ENCODE data around the gene PIP5KL1.

Gene PIP5KL1

GRCh38 chr9:127968700-127969383 lies 38.3 kb upstream of the PIP5KL1 start:
- no peak for DNase-seq (ENCODE audit: low spot score)

- DNase-seq (ENCODE audit: low spot score), result no peak
These were observed 37.5 kb upstream of the PIP5KL1 start for GRCh38 chr9:127968042-127968441.

GRCh38 chr9:127967151-127967809 lies 36.7 kb upstream of the PIP5KL1 start:
- DNase-seq (ENCODE audit: low spot score), result no peak

GRCh38 chr9:127966416-127967150 lies 36.0 kb upstream of the PIP5KL1 start:
- DNase-seq (ENCODE audit: low spot score), result no peak

- no peak for DNase-seq (ENCODE audit: low spot score)
These were observed 35.4 kb upstream of the PIP5KL1 start for GRCh38 chr9:127965953-127966352.

- no peak for DNase-seq (ENCODE audit: low spot score)
These were observed 32.9 kb upstream of the PIP5KL1 start for GRCh38 chr9:127963359-127964064.

- no peak for DNase-seq (ENCODE audit: low spot score)
These were observed 32.4 kb upstream of the PIP5KL1 start for GRCh38 chr9:127963041-127963358.

GRCh38 chr9:127962278-127962677 lies 31.7 kb upstream of the PIP5KL1 start:
- no peak for DNase-seq (ENCODE audit: low spot score)

- DNase-seq (ENCODE audit: low spot score), result no peak
These were observed 31.1 kb upstream of the PIP5KL1 start for GRCh38 chr9:127961613-127962155.

GRCh38 chr9:127961155-127961490 lies 30.5 kb upstream of the PIP5KL1 start:
- no peak for DNase-seq (ENCODE audit: low spot score)

GRCh38 chr9:127960410-127961154 lies 30.0 kb upstream of the PIP5KL1 start:
- DNase-seq (ENCODE audit: low spot score), result no peak

GRCh38 chr9:127959841-127960409 lies 29.3 kb upstream of the PIP5KL1 start:
- no peak for DNase-seq (ENCODE audit: low spot score)

- no peak for DNase-seq (ENCODE audit: low spot score)
These were observed 28.8 kb upstream of the PIP5KL1 start for GRCh38 chr9:127959398-127959797.

- no peak for DNase-seq (ENCODE audit: low spot score)
These were observed 28.2 kb upstream of the PIP5KL1 start for GRCh38 chr9:127958728-127959127.

GRCh38 chr9:127955294-127956015 lies 24.9 kb upstream of the PIP5KL1 start:
- DNase-seq (ENCODE audit: low spot score), result peak; percentile 60

GRCh38 chr9:127954831-127955293 lies 24.3 kb upstream of the PIP5KL1 start:
- DNase-seq (ENCODE audit: low spot score), result no peak

- no peak for DNase-seq (ENCODE audit: low spot score)
These were observed 23.4 kb upstream of the PIP5KL1 start for GRCh38 chr9:127953768-127954505.

GRCh38 chr9:127953154-127953553 lies 22.6 kb upstream of the PIP5KL1 start:
- DNase-seq (ENCODE audit: low spot score), result no peak

- DNase-seq (ENCODE audit: low spot score), result peak; percentile 95
These were observed 20.1 kb upstream of the PIP5KL1 start for GRCh38 chr9:127950513-127951289.

Data from COLO829 (cell line).